NCI-H2227 treated with DMSO at 0.1 percent for 48 hours (cell line): ENCODE measurements around the gene WWC1.
"Not testable (repeated sequence)": the region's sequence is repeated elsewhere in the genome, so short reads cannot be mapped to it uniquely, and the experiment has no call there.

Source experiments
- DNase-seq: peaks from one replicate; lab custom pipeline; 2025; lab: John Stamatoyannopoulos, UW

Gene WWC1

GRCh38 chr5:168411871-168412270, 120.4 kb downstream of the WWC1 start:
- no peak for DNase-seq

DNA sequence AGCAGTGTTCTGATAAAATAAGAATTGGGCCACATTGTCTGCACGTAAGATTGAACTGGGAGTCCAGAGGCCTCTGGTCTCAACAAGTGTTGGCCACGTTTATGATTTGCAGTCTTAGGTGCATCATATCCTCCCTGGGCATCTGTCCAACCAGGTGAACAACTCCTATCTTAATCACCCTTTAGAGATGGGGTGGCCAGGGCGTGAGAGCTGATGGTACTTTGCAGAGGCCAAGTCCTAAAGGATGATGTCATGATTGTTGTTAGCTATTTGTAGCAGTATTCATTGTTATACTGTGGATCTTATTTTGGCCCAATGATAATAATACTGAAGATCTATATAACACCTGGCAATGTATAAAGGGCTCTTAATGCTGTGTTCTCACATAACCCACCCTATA, 121.6 kb downstream of the WWC1 start:
- DNase-seq = no peak

GRCh38 chr5:168413596-168413995, 122.2 kb downstream of the WWC1 start:
- no peak for DNase-seq

GRCh38 chr5:168415401-168415800, 124.0 kb downstream of the WWC1 start:
- no peak for DNase-seq

GRCh38 chr5:168415971-168416370, 124.5 kb downstream of the WWC1 start:
- DNase-seq = no peak

DNA sequence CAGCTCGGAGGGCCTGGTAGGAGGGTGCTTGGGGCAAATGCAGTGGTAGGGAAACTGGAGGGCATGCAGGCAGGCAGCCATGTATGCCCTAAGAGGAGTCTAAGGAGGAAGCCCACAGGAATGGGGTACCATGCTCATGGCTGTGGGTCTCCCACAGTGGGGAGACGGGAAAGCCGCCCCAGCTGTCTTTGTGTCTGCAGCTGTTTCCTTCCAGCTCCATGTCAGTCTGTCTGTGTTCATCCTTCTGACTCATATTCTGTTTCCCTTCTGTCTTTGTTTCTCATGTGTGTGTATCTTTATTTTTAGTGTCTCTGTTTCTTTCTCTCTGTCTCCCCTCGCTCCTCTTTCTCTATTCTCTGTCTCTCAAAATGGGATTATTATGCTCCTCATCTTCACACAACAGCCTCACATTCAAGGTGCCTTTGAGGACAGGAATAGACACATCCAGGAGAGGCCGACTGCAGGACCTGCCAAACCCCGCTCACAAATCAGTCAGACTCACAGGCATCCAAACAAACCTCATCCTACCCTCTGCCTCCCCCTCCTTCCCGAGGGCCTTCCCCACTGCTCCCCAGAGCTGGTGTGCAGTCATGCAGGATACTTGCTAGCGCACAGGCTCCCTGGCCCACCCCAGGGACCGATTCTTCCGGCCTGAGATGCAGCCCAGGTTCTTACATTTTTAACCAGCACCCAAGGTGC, 126.4 kb downstream of the WWC1 start:
- DNase-seq = no peak

DNA sequence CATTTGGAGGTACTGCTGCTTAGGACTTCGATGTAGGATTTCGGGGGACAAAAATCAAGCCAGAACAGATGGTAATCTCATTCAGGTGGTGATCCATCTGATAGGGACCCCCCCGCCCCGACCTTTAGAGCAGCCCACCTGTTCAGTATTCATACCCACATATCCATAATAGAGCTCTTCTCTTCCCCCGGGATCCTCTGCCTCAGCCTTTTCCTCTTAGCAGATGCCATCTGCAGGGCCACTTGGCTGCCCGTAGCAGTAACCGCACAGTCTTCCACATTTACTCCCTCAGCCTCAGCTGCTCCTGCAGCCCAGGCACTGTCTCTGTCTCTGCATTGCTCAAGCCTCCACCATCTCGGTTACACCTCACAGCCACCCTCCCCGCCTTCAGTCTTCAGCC, 129.0 kb downstream of the WWC1 start:
- no peak for DNase-seq

DNA sequence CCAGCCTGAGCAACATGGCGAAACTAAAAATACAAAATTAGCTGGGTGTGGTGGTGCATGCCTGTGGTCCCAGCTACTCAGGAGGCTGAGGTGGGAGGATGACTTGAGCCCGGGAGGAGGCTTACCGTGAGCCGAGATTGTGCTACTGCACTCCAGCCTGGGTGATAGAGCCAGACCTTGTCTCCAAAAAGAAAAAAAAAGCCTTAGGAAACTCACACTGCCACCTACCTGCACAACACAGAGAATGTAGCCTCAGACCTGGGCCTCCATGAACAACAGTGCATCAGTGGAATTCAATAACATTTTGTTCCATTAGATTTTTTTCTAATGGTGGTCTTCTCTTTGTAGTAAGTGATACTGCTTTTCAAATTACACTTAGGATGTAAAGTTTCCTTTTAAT, 131.0 kb downstream of the WWC1 start:
- no peak for DNase-seq

DNA sequence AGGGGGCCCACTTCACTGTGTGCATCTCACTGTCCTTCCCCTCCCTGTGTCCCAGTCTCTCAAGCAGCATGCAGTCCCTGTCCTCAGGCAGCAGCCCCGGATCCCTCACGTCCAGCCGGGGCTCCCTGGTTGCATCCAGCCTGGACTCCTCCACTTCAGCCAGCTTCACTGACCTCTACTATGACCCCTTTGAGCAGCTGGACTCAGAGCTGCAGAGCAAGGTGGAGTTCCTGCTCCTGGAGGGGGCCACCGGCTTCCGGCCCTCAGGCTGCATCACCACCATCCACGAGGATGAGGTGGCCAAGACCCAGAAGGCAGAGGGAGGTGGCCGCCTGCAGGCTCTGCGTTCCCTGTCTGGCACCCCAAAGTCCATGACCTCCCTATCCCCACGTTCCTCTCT, 132.0 kb downstream of the WWC1 start:
- DNase-seq = no peak

- no peak for DNase-seq
These were observed 132.5 kb downstream of the WWC1 start for GRCh38 chr5:168423971-168424370.

GRCh38 chr5:168424594-168425323, 133.3 kb downstream of the WWC1 start:
- DNase-seq = no peak

DNA sequence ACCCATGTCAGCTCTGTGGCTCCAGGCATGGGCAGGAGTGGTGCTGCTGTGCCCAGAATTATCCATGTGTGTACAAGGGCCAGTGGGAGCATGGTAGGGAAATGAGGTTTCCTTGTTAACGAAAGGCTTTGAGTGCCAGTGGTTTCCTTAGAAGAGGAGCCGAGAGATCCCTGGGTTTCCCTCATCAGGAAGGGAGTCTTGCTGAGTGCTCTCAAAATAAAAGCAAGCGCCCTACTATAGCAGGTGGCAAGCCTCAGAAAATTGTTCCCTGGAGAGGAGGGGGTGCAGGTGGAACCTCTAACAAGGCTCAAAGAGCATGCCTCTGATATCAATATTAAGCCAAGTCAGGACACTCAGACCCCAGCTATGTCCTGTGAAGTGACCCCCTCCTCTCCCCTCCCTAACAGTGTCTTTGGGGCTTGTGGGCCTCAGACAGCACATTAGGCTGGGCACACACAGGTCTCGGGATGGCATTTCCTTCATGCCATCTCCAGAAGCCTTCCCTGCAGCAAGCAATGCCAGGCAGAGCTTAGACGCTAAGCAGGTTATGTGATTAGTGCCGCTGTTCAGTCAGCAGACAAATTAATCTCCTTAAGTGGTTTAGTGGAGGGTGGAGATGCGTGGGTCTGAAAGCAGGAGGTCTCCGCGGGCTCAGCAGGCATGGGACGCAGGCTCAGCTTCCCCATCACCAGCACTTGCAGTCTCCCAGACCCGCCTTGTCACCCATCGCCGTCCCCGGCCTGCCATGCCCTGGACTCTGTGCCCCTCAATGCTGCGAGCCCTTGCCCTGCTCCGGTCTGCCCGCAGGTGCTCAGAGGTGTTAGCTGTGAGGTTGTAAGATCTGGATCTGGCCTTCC, 134.8 kb downstream of the WWC1 start:
- no peak for DNase-seq

DNA sequence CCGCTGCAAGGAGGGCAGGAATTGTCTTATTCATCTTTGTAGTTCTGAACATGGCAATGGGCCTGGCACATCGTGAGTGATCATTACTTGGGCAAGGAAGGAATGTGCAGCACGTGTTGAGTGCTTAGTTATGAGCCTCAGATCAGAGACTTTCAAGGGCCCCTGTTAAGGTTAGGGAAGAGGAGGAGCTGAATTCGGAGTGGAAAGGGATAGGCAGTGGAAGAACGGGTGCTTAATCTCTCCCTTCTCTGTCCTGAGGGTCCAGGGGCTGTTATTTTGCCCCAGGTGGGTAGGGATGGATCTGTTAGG, 135.4 kb downstream of the WWC1 start:
- no peak for DNase-seq

DNA sequence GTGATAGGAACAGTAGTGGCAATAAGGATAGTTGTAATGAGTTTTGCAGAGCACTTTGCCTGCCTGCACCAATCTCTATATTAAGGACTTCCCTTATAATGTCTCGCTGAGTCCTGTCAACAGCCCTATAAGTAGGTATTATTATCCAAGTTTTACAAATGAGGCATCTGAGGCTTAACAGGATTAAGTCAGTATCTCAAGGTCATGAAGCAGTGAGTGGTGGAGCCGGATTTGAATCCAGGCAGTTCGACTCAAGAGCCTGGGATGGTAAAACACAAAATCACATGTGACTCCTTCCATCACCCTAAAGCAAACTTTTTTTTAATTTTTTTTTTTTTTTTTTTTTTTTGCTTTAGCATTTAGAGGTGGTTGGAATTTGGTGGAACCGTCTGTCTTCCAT, 135.8 kb downstream of the WWC1 start:
- no peak for DNase-seq

DNA sequence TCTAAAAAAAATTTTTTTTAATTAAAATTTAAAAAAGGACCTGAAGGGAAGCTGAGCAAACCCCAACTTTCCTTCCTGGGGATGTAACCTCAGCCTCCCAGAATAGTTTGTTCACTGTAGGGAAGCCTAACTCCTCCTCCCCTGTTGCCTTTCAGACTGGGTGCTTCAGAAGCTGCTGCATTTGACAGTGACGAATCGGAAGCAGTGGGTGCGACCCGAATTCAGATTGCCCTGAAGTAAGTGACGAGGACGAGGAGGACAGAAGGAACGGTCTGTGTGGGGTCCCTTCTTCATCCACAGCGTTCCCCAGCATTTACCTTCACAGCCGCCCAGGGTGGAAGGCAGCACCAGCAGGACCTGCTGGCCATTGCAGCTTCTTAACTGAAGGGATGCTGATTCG, 137.1 kb downstream of the WWC1 start:
- no peak for DNase-seq

- DNase-seq = no peak
These were observed 138.9 kb downstream of the WWC1 start for GRCh38 chr5:168430296-168430695.

DNA sequence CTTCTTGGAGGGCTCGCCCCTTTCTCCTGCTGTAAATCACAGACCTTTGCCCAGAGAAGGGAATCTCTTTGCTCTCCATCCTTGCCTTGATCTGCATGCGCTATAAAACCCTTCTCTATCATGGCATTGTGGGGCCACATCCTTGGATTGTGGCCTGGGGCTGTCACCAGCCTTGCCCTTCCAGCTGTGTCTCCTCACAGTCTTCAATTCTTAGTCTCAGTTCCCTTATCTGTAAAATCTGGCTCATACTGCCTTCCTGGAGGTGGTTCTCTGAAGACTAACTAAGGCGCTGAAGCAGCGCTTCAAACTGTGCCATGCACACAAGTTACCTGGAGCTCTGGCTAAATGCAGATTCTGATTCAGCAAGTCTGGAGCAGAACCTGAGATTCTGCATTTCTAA, 141.5 kb downstream of the WWC1 start:
- no peak for DNase-seq

- DNase-seq = no peak
These were observed 142.6 kb downstream of the WWC1 start for GRCh38 chr5:168434001-168434400.

DNA sequence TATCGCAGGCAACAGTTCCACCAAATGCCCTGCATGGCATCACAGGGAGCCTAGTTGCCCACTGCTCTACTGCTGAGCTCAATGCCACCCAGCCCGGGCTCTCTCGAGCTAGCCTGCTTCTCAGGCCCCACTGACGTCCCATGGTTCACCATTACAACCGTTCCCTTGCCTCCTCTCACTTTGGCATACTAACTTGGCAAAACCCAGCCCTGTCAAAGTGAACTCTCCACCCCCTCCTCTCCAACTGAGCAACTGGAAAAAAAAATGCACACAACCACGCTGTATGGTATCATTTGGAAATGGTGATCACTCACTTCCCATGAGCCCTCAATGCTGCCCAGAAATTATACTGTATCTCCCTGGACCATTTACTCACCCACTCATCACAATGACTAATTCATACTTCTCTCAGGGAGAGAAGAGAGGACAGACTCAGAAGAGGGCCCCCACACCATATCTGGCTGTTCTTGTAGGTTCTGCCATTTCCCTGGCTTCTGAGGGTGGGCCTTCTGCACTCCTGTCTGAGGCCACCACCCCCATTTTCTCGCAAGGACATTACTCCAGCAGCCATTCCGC, 143.4 kb downstream of the WWC1 start:
- no peak for DNase-seq

- DNase-seq = not testable (repeated sequence)
These were observed 143.9 kb downstream of the WWC1 start for GRCh38 chr5:168435340-168435739.

DNA sequence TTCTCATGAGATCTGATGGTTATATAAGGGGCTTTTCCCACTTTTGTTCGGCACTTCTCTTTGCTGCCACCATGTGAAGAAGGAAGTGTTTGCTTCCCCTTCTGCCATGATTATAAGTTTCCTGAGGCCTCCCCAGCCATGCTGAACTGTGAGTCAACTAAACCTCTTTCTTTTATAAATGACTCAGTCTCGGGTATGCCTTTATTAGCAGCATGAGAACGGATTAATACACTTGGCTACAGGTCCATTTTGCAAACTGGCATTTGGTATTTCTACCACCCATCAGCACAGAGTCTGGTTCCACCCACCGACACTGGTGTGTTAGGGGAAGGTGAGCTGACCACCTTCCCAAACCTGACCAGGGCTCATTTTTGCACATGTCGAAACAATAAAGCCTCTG, 146.9 kb downstream of the WWC1 start:
- no peak for DNase-seq

- no peak for DNase-seq
These were observed 152.1 kb downstream of the WWC1 start for GRCh38 chr5:168443533-168443932.
